GM12878 (cell line): ENCODE results near the gene PITPNM3. TPM values are rescaled to one million over a fixed set of nuclear protein-coding genes. Genes with fewer than 3 reads are reported as not detected.

Experiments
- ATAC-seq: fragments of 200-7000 bp; cut with Tn5 transposase; 3 replicates; pipeline ENCODE4 v1.9.1; 2020; ENCODE audit warnings: mild to moderate bottlenecking, moderate library complexity
- BruUV-seq: library from RNA; stranded (reverse); fragments of 400-500 nt; replicated peaks from 2 replicates; lab custom pipeline; 2021; lab: Mats Ljungman, UMichigan
- CTCF ChIA-PET: fragments of 300-600 bp; sonication (Branson Sonifier 250); formaldehyde crosslinking; extraction: SDS; loops from one replicate; lab custom pipeline; 2021; ENCODE audit warnings: inconsistent platforms; lab: Yijun Ruan, JAX
- POLR2A ChIA-PET: fragments of 350-600 bp; formaldehyde crosslinking; extraction: SDS; loops from one replicate; lab custom pipeline; 2021; ENCODE audit warnings: inconsistent platforms; lab: Charles Lee
- RAD21 ChIA-PET: fragments of 300-600 bp; sonication (Branson Sonifier 250); formaldehyde crosslinking; loops from one replicate; lab custom pipeline; 2023; ENCODE audit warnings: antibody characterized with exemption; ENCODE audit not compliant: unreplicated experiment; lab: Charles Lee
- SMC1A ChIA-PET: fragments of 300-600 bp; sonication (Branson Sonifier 250); formaldehyde crosslinking; loops from one replicate; lab custom pipeline; 2023; ENCODE audit not compliant: unreplicated experiment, uncharacterized antibody; lab: Charles Lee
- DNase-seq: peaks from one replicate; pipeline ENCODE4 v3.0.0-alpha.2; 2011; ENCODE audit warnings: low read depth, low spot score
- FAIRE-seq: peaks from 3 replicates; lab custom pipeline; 2011; peaks lifted over from hg19 to GRCh38; lab: Jason Lieb, UNC
- H2AFZ ChIP-seq: 2 replicates; pipeline ENCODE4 v1.6.0; 2011; ENCODE audit warnings: low read depth, low read length, control low read depth; ENCODE audit not compliant: control insufficient read depth
- H3K27ac ChIP-seq: 2 replicates; pipeline ENCODE4 v1.5.1; 2011; ENCODE audit warnings: control low read depth; ENCODE audit not compliant: control insufficient read depth, insufficient read depth
- H3K27me3 ChIP-seq, 2 experiments: replicated peaks in 1 of 2; 2 replicates each; pipeline versions ENCODE4 v1.6.0 to v1.6.1; 2011; ENCODE audit warnings: low read length in 1 of 2; ENCODE audit not compliant: control insufficient read depth in 2 of 2, insufficient read depth in 2 of 2
- H3K36me3 ChIP-seq, 2 experiments: 2 replicates each; pipeline ENCODE4 v1.5.1; 2011; ENCODE audit warnings: low read length in 1 of 2; ENCODE audit not compliant: control insufficient read depth in 2 of 2, insufficient read depth in 2 of 2
- H3K4me1 ChIP-seq: 2 replicates; pipeline ENCODE4 v1.6.1; 2011; ENCODE audit warnings: mild to moderate bottlenecking, low read length, moderate library complexity, mixed read lengths; ENCODE audit not compliant: control insufficient read depth, insufficient read depth
- H3K4me2 ChIP-seq: 2 replicates; pipeline ENCODE4 v1.6.0; 2011; ENCODE audit warnings: control low read depth; ENCODE audit not compliant: control insufficient read depth, insufficient read depth
- H3K4me3 ChIP-seq: fragments of 200-600 bp; sonication (generic); 2 replicates; pipeline ENCODE4 v1.5.1; 2016
- H3K79me2 ChIP-seq: 2 replicates; pipeline ENCODE4 v1.6.0; 2011; ENCODE audit warnings: low read length; ENCODE audit not compliant: control insufficient read depth, insufficient read depth
- H3K9ac ChIP-seq: 2 replicates; pipeline ENCODE4 v1.8.0; 2011; ENCODE audit warnings: low read length, control low read depth, mixed read lengths; ENCODE audit not compliant: control insufficient read depth, insufficient read depth
- H3K9me3 ChIP-seq: replicated peaks from 3 replicates; pipeline ENCODE4 v1.5.1; 2011; ENCODE audit warnings: mild to moderate bottlenecking, low read length; ENCODE audit not compliant: control insufficient read depth, insufficient read depth
- H4K20me1 ChIP-seq: 2 replicates; pipeline ENCODE4 v1.6.0; 2011; ENCODE audit not compliant: control insufficient read depth, insufficient read depth
- CREB1 ChIP-seq: IDR thresholded peaks from 2 replicates; pipeline ENCODE4 v1.6.1; 2012; ENCODE audit warnings: low read depth, mild to moderate bottlenecking, inconsistent platforms
- GATAD2B ChIP-seq: fragments of 450-650 bp; conservative IDR thresholded peaks from 2 replicates; pipeline ENCODE4 v1.6.1; 2017; ENCODE audit warnings: low read depth, mild to moderate bottlenecking, moderate library complexity
- HDAC6 ChIP-seq: fragments of 200-600 bp; sonication (generic); IDR thresholded peaks from one replicate; pipeline ENCODE4 v1.8.0; 2017; ENCODE audit warnings: antibody characterized with exemption; ENCODE audit not compliant: unreplicated experiment
- HDGF ChIP-seq: fragments of 450-650 bp; IDR thresholded peaks from 2 replicates; pipeline ENCODE4 v1.6.1; 2016; ENCODE audit warnings: antibody characterized with exemption
- LARP7 ChIP-seq: fragments of 450-650 bp; IDR thresholded peaks from 2 replicates; pipeline ENCODE4 v1.6.1; 2017; ENCODE audit warnings: mild to moderate bottlenecking
- SIX5 ChIP-seq: IDR thresholded peaks from 2 replicates; pipeline ENCODE4 v1.6.1; 2011; ENCODE audit warnings: mild to moderate bottlenecking, low read depth, low read length, moderate library complexity; ENCODE audit not compliant: severe bottlenecking
- SREBF1 ChIP-seq: IDR thresholded peaks from 2 replicates; pipeline ENCODE4 v1.6.1; 2012; ENCODE audit warnings: mild to moderate bottlenecking, low read length
- SREBF2 ChIP-seq: IDR thresholded peaks from 2 replicates; pipeline ENCODE4 v1.6.1; 2012; ENCODE audit warnings: mild to moderate bottlenecking, low read length
- ZNF207 ChIP-seq: fragments of 450-650 bp; IDR thresholded peaks from 2 replicates; pipeline ENCODE4 v1.6.1; 2014; ENCODE audit warnings: antibody characterized with exemption, mild to moderate bottlenecking, borderline replicate concordance
- ZNF687 ChIP-seq: fragments of 450-650 bp; IDR thresholded peaks from 2 replicates; pipeline ENCODE4 v1.6.1; 2017; ENCODE audit warnings: mild to moderate bottlenecking, moderate library complexity
- WGBS: methylation state at CpG from one replicate; pipeline ENCODE4 v1.1.6; 2016; ENCODE audit warnings: low lambda C conversion rate; ENCODE audit not compliant: insufficient replicate concordance, insufficient coverage; ENCODE audit errors: missing lambda C conversion rate; 5-methylcytosine and 5-hydroxymethylcytosine counted together
- in situ Hi-C: fragments of 300-500 bp; cut with MboI; formaldehyde crosslinking; loops from 9 replicates; pipeline ENCODE4 v1.14.3; 2018; ENCODE audit warnings: mixed read lengths
- intact Hi-C: fragments of 100-400 bp; cut with micrococcal nuclease; formaldehyde crosslinking; loops from one replicate; pipeline ENCODE4 v1.14.2; 2022; ENCODE audit not compliant: unreplicated experiment
- polyA plus RNA-seq, 11 experiments: library from polyadenylated mRNA; depleted of rRNA in 4 of 11; unstranded in 6 of 11; stranded (reverse) in 5 of 11; fragments of >200 nt; fragmentation: Nextera tagmentation in 4 of 11; fragmentation: Illumina TruSeq in 1 of 11; extraction: Ambion mirVana in 4 of 11; extraction: Trizol in 1 of 11; gene quantifications; 1 replicate in 1 of 11; 2 replicates in 10 of 11; pipeline versions ENCODE4 v1.2.1 to v1.2.3, GENCODE V29; 2011 to 2016; ENCODE audit warnings: inconsistent platforms in 2 of 11, missing spikeins in 2 of 11, low read depth in 1 of 11
- total RNA-seq, 4 experiments: library from RNA; depleted of rRNA in 3 of 4; stranded (reverse); fragments of >200 nt in 3 of 4; fragmentation: Illumina TruSeq in 1 of 4; extraction: Trizol in 1 of 4; gene quantifications; 2 replicates each; pipeline versions ENCODE4 v1.2.1 to v1.2.3, GENCODE V29; 2013 to 2021
- TF ChIP-seq, protein P1 (sequence below): fragments of 450-650 bp; IDR thresholded peaks from 2 replicates; pipeline ENCODE4 v1.6.1; 2017; ENCODE audit warnings: mild to moderate bottlenecking

Gene PITPNM3
- total and polyA plus RNA-seq, 10 of the 15 experiments (the other 5 are each of a cell fraction or from before 2014, with no cell fraction given): 0.02 to 0.49 (median 0.19) TPM; not detected in 1

DNA sequence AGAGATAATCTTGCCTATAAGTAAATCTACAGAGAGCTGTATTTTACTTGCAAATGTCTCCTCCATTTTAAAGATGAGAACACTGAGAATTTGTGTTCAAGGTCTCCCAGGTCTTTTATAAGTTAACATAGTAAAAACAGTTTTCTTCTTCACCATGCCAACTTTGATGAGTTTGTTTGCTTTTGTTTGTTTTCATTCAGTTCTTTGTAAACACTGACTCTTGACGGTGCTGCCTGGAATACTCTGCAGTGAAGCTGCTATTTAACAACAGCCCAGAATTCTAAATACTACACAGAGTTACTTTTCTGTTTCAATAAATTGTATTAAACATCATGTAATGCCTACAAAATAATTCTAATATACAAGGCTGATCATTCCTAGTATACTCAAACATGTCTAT, 41.4 kb upstream of the PITPNM3 start:
- Histone ChIP-seq H4K20me1 (no peaks in the 10 kb centered on the region), H3K4me1 (no peaks in the 10 kb centered on the region), H3K4me3 (no peak overlapping the region), H3K36me3 (peaks cover 0 to 15% of the 10 kb centered on the region in 2 experiments), H3K79me2 (no peaks in the 10 kb centered on the region), H3K9me3 (no peaks in the 10 kb centered on the region), H3K27ac (no peak overlapping the region), H2AFZ (no peak overlapping the region), H3K27me3 (no peaks in the 10 kb centered on the region), H3K9ac (no peak overlapping the region), H3K4me2 (no peak overlapping the region)
- no TSS peak for BruUV-seq
- ChIA-PET SMC1A (interaction anchor here (1.8 kb wide), 1 partner anchor 9 kb away, joined by 5 read pairs; no protein-coding TSS in a partner anchor), CTCF (no interaction called here), RAD21 (no interaction called here), POLR2A (no interaction called here)
- 100% methylated on average over 1 of the region's 1 CpG for WGBS
- no peak for FAIRE-seq
- no peak for ATAC-seq
- no peak for DNase-seq
- TF ChIP-seq HDAC6 (no peak), LARP7 (no peak)
- TF ChIP-seq, protein P1, sequence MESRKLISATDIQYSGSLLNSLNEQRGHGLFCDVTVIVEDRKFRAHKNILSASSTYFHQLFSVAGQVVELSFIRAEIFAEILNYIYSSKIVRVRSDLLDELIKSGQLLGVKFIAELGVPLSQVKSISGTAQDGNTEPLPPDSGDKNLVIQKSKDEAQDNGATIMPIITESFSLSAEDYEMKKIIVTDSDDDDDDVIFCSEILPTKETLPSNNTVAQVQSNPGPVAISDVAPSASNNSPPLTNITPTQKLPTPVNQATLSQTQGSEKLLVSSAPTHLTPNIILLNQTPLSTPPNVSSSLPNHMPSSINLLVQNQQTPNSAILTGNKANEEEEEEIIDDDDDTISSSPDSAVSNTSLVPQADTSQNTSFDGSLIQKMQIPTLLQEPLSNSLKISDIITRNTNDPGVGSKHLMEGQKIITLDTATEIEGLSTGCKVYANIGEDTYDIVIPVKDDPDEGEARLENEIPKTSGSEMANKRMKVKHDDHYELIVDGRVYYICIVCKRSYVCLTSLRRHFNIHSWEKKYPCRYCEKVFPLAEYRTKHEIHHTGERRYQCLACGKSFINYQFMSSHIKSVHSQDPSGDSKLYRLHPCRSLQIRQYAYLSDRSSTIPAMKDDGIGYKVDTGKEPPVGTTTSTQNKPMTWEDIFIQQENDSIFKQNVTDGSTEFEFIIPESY: no peak
- intact Hi-C loops (no loop called here), in situ Hi-C loops (no loop called here)

DNA sequence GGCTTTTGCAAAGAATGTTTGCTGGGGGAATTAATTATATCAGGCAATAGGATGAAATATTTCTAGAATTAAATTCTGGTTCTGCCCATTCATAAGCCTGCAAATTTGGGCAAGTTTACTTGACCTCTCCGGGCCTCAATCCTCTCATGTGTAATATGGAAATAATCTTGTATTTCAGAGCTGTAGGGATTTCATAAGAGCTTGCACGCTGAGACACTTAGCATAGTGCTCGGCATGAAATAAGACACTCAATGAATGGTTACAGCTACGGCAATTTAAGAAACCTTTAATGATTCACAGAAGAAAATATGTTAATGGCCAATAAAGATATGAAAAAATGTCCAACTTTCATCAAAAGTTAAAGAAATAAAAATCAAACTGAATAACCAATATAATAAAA, 40.6 kb upstream of the PITPNM3 start:
- Histone ChIP-seq H2AFZ (no peak overlapping the region), H3K27me3 (no peaks in the 10 kb centered on the region), H3K27ac (no peak overlapping the region)
- ChIA-PET RAD21 (no interaction called here), SMC1A (interaction anchor here (1.8 kb wide), 1 partner anchor 10 kb away, joined by 5 read pairs; no protein-coding TSS in a partner anchor)
- in situ Hi-C loops: no loop called here
- no peak for TF ChIP-seq GATAD2B
- no peak for TF ChIP-seq SREBF1
- no peak for TF ChIP-seq ZNF207
- no peak for TF ChIP-seq HDGF
- TF ChIP-seq CREB1: no peak
- TF ChIP-seq ZNF687: no peak
- TF ChIP-seq SIX5: no peak
- TF ChIP-seq SREBF2: no peak
- TF ChIP-seq, all 136 proteins: peak for 0
- Histone ChIP-seq H3K4me3 (no peak overlapping the region), H3K4me1 (no peaks in the 10 kb centered on the region), H4K20me1 (no peaks in the 10 kb centered on the region), H3K9me3 (no peaks in the 10 kb centered on the region), H3K79me2 (no peaks in the 10 kb centered on the region), H3K4me2 (no peak overlapping the region), H3K36me3 (peaks cover 0 to 18% of the 10 kb centered on the region in 2 experiments), H3K9ac (no peak overlapping the region)
- DNase-seq: no peak
- CTCF ChIA-PET: no interaction called here
- no peak for ATAC-seq
- 100% methylated on average over 4 of the region's 4 CpGs for WGBS
- intact Hi-C loops: no loop called here
- FAIRE-seq: no peak
- POLR2A ChIA-PET: no interaction called here
- no TSS peak for BruUV-seq
